Activated CD4-positive, alpha-beta T cell treated with anti-CD3 and anti-CD28 coated beads, Interleukin-2, amount 50 U/mL, for 16 hours (primary cell): ENCODE results near the gene UBC.

ENCODE experiments used
- DNase-seq: peaks from one replicate; pipeline ENCODE4 v3.0.0-alpha.2; 2020

UBC gene

GRCh38 chr12:124883263-124884130 is 31.0 kb downstream of the UBC start:
- DNase-seq = no peak

DNA sequence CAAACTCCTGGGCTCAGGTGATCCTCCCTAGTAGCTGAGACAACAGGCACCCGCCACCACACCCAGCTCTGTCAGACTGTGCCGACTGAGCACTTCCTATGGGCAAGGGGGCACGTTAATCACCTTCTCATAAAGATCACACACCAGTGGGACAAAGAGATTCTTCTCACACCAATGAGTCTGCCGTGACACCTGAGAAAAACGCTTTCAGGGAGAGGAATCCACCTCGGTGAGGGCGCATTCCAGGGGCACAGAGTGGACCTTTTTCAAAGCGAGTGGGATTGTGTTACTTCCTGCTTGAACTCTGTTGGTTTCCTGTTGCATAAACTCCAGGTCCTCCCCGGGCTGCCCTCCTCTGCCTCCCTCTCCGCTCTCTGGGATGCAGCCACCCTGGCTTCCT is 33.3 kb downstream of the UBC start:
- no peak for DNase-seq

DNA sequence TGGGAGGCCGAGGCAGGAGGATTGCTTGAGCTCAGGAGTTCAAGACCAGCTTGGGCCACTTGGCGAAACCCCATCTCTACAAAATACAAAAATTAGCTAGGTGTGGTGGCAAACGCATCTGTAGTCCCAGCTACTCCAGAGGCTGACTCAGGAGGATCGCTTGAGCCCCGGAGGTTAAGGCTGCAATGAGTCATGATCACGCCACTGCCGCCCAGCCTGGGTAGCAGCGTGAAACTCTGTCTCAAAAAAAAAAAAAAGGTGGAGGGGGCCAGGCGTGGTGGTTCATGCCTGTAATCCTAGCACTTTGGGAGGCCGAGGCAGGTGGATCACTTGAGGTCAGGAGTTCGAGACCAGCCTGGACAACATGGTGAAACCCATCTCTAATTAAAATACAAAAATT is 34.1 kb downstream of the UBC start:
- DNase-seq = peak; percentile 31

DNA sequence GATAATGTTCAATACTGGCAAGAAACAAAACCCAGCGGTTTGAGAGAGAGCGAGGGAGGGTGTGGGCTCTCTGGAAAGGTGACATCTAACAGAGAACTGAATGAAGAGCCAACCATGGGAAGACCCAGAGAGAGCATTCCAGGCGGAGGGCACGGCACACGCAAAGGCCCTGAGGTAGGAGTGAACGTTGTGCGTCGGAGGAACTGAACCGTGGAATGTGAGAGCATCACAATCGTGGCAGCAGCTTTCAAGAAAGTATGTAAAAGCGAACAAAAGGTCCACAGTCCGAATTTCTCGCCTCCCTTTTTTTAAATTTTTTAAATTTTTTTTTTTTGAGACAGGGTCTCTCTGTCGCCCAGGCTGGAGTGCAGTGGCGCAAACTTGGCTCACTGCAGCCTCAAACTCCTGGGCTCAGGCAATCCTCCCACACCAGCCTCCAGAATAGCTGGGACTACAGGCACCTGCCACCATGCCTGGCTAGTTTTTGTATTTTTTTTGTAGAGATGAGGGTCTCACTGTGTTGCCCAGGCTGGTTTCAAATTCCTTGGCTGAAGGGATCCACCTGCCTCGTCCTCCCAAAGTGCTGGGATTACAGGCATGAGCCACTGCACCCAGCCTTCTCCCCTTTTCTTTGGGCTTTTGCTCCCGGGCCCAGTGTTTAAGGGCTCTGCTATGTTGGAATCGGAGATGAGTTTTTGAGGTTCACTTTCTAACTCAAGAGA is 35.5 kb downstream of the UBC start:
- DNase-seq = no peak

- DNase-seq = no peak
Measured at GRCh38 chr12:124877423-124877822, 37.0 kb downstream of the UBC start.

- DNase-seq = no peak
Measured at GRCh38 chr12:124876171-124876570, 38.3 kb downstream of the UBC start.

DNA sequence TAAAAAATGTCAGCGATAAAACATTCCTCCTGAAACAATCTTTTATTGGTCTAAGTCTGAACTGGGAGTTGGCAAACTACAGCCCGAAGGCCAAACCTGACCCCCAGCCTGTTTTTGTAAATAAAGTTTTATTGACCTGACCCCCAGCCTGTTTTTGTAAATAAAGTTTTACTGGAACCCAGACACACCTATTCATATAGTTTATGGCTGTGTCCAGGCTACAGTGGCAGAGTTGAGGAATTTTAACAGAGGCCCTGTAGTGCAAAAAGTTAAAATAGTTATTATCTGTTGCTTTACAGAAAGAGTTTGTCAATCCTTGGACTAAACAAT is 38.7 kb downstream of the UBC start:
- DNase-seq = no peak

DNA sequence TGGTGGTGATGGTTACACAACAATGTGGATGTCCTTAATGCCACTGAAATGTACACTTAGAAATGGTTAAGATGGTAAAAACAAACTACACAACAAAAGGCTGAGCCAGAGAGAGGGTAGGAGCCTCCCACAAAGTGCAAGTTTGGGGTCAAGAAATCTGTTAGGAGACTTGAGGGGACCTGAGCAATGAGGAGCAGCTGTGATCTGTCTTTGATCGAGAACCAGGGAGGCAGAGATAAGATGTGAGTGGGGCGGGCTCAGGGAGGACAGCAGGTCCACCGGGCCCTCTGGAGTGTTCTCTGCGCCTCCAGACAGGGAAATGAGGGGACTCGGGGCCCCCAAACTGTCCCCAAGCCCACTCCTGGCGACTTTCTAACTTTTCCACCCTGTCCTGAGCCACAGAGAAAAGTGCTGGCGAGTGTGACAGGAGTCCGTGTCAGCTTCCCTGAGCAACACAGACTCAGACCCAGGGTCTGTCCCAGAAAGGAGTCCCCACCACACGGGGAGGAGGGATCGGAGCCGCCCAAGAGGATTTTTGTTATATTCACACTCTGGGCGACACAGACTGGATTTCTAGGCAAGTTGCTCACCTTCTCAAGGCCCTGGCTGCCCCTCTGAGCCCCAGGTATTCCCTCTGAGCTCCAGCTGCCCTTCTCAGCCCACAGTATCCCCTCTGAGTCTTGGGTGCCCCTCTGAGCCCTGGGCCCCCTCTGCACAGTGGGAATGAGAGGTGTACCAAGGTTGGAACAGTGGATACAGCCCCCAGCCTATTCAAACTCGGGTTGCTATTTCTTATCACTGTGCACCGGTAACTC is 39.3 kb downstream of the UBC start:
- no peak for DNase-seq

DNA sequence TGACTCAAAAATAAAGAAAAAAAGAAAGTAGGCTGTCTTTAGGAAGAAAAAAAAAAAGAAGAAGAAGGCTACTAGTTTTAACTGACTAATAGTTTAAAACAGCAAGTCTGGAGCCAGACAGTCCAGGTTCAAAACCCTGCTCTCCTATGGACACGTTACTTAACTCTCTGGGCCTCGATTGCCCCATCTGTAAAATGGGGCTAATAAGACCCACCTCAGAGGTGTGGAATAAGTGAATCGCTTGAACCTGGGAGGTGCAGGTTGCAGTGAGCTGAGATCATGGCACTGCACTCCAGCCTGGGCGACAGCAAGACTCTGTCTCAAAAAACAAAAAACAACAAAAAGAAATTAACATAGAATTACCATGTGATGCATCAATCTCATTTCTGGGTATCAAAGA is 40.3 kb downstream of the UBC start:
- no peak for DNase-seq

DNA sequence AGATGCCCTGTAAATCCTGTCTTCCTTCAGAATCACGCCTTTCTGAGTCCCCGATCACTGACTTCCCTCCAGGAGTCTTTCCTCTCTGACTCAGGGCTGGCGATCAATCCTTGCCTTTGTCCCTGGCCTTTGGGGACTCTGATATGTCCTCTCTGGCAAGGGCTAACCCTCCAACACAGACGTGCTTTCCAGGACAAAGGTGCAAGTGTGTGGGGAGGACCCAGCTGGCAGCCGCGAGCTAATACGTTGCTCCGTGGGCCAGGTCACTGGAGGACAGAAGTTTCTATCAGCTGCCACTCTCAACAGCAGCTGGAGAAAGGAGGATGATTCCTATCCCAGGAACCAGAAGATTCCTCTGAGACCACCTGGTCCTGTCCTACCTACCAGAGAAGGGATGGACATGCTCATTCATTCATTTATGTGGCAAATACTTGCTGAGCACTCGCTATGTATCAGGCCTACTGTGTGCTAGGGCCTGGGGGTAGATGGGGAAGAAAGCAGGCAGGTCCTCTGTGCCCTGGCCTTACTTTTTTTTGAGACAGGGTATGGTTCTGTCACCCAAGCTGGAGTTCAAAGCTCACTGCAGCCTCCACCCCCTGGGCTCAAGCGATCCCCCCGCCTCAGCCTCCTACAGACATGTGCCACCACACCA is 42.3 kb downstream of the UBC start:
- no peak for DNase-seq

DNA sequence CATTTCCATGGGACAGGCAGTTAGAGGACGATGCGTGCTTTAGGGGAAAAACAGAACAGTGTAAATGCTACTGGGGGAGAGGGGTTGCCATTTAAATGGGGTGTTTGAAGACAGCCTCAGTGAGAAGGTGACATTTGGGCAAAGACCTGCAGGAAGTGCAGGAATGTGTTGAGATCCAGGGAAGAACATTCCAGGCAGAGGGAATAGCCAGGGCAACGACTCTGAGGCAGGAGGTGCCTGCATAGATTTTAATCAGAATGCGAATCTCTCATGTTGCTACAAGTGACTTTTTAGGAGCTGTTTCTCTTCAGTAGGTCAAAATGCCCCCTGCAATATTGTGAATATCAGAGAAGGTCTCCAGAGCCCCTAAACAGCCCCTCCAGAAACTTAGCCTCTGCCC is 43.2 kb downstream of the UBC start:
- no peak for DNase-seq

GRCh38 chr12:124870515-124870914 is 43.9 kb downstream of the UBC start:
- no peak for DNase-seq

DNA sequence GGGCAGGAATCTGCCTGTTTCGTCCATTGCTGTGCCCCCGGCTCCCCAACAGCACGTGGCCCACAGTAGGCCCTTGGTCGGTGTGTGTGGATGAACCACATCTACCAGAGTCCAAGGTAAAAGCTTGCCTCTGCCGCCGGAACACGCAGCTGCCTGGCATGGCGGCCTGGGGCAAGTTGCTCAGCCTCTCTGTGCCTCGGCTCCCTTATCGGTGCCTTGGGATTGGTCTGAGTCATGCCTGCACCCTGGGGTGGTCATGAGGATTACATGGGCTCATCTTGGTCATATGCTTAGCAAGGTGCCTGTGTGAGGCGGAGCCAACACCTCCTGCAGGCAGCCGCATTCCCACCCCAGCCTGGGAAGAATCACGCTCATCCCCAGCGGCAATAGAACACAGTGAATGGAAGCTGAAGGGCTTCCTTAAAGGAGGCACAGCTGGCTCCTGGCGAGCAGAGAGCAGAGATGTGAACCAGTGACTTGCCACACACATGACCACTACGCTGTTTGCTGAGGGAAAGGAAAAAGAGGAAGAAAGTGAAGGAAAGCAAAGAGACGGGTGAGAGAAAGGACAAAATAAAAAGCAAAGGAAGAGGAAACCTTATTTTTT is 45.3 kb downstream of the UBC start:
- DNase-seq = no peak

GRCh38 chr12:124868252-124869058 is 46.0 kb downstream of the UBC start:
- no peak for DNase-seq

DNA sequence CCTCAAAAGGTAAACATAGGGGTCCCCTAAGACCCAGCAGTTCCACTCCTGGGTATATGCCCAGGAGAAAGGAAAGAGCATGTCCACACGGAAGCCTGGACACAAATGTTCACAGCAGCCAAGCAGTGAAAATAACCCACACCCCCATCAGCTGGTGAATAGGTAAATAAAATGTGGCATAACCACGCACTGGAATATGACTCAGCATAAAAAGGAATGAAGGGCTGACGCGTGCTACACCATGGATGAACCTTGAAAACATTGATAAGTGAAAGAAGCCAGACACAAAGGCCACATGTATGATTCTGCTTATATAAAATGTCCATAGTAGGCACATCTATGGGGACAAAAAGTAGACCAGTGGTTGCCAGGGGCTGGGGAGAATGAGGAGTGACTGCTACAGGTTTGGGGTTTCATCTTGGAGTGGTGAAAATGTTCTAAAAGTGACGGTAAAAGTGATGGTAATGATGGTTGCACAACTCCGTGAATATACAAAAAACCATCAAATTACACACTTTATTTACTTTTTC is 47.0 kb downstream of the UBC start:
- DNase-seq = no peak

GRCh38 chr12:124866883-124867400 is 47.5 kb downstream of the UBC start:
- no peak for DNase-seq

DNA sequence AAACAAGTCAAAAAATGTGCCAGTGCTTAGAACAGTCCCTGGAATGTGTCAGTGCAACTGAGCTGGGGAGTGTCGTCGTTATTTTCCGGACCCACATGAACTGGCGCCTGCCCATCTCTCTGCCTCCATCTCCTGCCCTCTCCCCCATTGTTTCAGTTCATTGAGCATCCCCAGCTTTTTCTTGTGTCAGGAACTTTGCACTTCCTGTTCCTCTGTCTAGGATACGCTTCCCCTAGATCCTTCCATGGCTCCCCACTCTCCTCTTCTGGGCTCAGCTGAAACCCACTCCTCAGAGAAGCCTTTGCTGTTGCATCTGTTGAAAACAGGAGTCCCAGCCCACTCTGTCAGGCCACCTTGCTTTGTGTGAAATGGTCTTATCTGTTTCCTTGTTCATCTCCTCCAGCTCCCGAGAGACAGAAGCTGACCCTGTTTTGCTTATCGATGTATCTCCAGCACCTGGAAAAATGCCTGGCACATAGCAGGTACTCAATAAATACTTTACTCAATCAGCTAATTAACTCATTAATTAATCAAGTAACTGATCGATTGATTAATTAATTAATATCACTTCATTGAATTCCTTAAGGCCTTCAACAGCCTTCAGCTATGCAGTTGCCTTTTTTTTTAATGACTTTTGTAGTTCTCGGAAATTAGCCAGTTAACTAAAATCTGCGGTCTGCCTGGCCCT is 48.1 kb downstream of the UBC start:
- no peak for DNase-seq

GRCh38 chr12:124865728-124866127 is 48.7 kb downstream of the UBC start:
- DNase-seq = no peak

DNA sequence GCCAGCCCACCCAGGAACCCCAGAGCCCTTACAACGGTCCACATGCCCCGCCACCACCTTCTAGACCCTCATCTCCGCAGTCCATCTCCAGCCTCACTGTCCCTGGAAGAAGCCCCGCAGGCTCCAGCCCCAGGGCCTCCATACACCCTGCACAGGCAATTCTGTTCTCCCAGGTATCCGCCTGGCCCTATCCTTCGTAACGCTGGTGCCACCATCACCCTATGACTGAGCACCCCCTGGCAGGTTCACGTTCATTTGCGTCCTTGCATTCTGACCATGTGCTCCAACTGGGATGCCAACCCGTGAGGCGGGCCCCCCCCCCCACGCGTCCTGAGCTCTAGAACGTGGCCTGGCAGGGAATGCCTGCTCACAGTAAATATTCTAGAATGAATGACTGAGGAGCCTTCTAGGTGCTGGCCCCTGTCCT is 50.1 kb downstream of the UBC start:
- no peak for DNase-seq
